ENCODE data around the gene ROBO1.

The ROBO1 gene

GRCh38 chr3:78880603-78881461 lies 887.0 kb downstream of the ROBO1 start:
- in situ Hi-C loops (cut with HindIII; ENCODE audit: low sequenced_read_pairs) = no loop called here
- no peak overlapping the region for H3K4me3 ChIP-seq (ENCODE audit: low read depth, low read length)
- no peak for TF ChIP-seq CTCF (IDR thresholded peaks at IDR 0.05; ENCODE audit: low read depth, low read length, missing control alignments)
- DNase-seq (ENCODE audit: low read depth) = no peak

- TF ChIP-seq CTCF (IDR thresholded peaks at IDR 0.05; ENCODE audit: low read depth, low read length, missing control alignments) = no peak
- no peak for DNase-seq (ENCODE audit: low read depth)
- in situ Hi-C loops (cut with HindIII; ENCODE audit: low sequenced_read_pairs) = no loop called here
- no peak overlapping the region for H3K4me3 ChIP-seq (ENCODE audit: low read depth, low read length)
Measured at GRCh38 chr3:78879295-78879860, 888.4 kb downstream of the ROBO1 start.

- DNase-seq (ENCODE audit: low read depth) = no peak
- H3K4me3 ChIP-seq (ENCODE audit: low read depth, low read length) = no peak overlapping the region
- in situ Hi-C loops (cut with HindIII; ENCODE audit: low sequenced_read_pairs) = no loop called here
- TF ChIP-seq CTCF (IDR thresholded peaks at IDR 0.05; ENCODE audit: low read depth, low read length, missing control alignments) = no peak
Measured at GRCh38 chr3:78878789-78879188, 889.0 kb downstream of the ROBO1 start.

GRCh38 chr3:78878011-78878410 lies 889.8 kb downstream of the ROBO1 start:
- in situ Hi-C loops (cut with HindIII; ENCODE audit: low sequenced_read_pairs) = no loop called here
- no peak for DNase-seq (ENCODE audit: low read depth)
- TF ChIP-seq CTCF (IDR thresholded peaks at IDR 0.05; ENCODE audit: low read depth, low read length, missing control alignments) = no peak
- H3K4me3 ChIP-seq (ENCODE audit: low read depth, low read length) = no peak overlapping the region

GRCh38 chr3:78875851-78876250 lies 891.9 kb downstream of the ROBO1 start:
- DNase-seq (ENCODE audit: low read depth) = no peak
- H3K4me3 ChIP-seq (ENCODE audit: low read depth, low read length) = no peak overlapping the region
- in situ Hi-C loops (cut with HindIII; ENCODE audit: low sequenced_read_pairs) = no loop called here
- no peak for TF ChIP-seq CTCF (IDR thresholded peaks at IDR 0.05; ENCODE audit: low read depth, low read length, missing control alignments)

GRCh38 chr3:78875436-78875835 lies 892.4 kb downstream of the ROBO1 start:
- in situ Hi-C loops (cut with HindIII; ENCODE audit: low sequenced_read_pairs) = no loop called here
- no peak for DNase-seq (ENCODE audit: low read depth)
- TF ChIP-seq CTCF (IDR thresholded peaks at IDR 0.05; ENCODE audit: low read depth, low read length, missing control alignments) = no peak
- no peak overlapping the region for H3K4me3 ChIP-seq (ENCODE audit: low read depth, low read length)
